CD4-positive, alpha-beta T cell (primary cell): ENCODE measurements around the gene IRX2. TPM values are rescaled to one million over a fixed set of nuclear protein-coding genes. Genes with fewer than 3 reads are reported as not detected.

Experiments
- ATAC-seq: fragments of 200-7000 bp; cut with Tn5 transposase; one replicate; pipeline ENCODE4 v1.10.0; 2022; ENCODE audit warnings: mild to moderate bottlenecking; ENCODE audit not compliant: poor library complexity
- CTCF ChIA-PET: fragments of 350-600 bp; sonication (Branson Sonifier 250); formaldehyde crosslinking; loops from one replicate; lab custom pipeline; 2021; ENCODE audit warnings: antibody characterized with exemption, inconsistent platforms; lab: Charles Lee
- POLR2A ChIA-PET: fragments of 350-600 bp; sonication (Branson Sonifier 250); formaldehyde crosslinking; loops from one replicate; lab custom pipeline; 2021; ENCODE audit warnings: antibody characterized with exemption, inconsistent platforms; lab: Charles Lee
- DNase-seq, 14 experiments: peaks; one replicate each; pipeline ENCODE4 v3.0.0-alpha.2; 2013 to 2020; ENCODE audit warnings: mixed read lengths in 2 of 14
- H3K27ac ChIP-seq, 2 donors: one replicate each; pipeline versions ENCODE4 v1.5.1 to v1.7.0; 2013; ENCODE audit warnings: low read length in 2 of 2, low read depth in 1 of 2, mild to moderate bottlenecking in 1 of 2
- H3K27me3 ChIP-seq, 2 experiments: 1 replicate in 1 of 2; 2 replicates in 1 of 2; pipeline versions ENCODE4 v1.6.1 to v1.7.0; 2013; ENCODE audit warnings: low read length in 2 of 2, control low read depth in 1 of 2, mild to moderate bottlenecking in 1 of 2, moderate library complexity in 1 of 2; ENCODE audit not compliant: insufficient read depth in 2 of 2, control insufficient read depth in 1 of 2
- H3K36me3 ChIP-seq: one replicate; pipeline ENCODE4 v1.6.1; 2013; ENCODE audit warnings: low read length, control low read depth; ENCODE audit not compliant: insufficient read depth
- H3K4me1 ChIP-seq: one replicate; pipeline ENCODE4 v1.6.1; 2013; ENCODE audit warnings: low read length, control low read depth; ENCODE audit not compliant: insufficient read depth
- H3K4me3 ChIP-seq: one replicate; pipeline ENCODE4 v1.5.1; 2013; ENCODE audit warnings: mild to moderate bottlenecking, low read length, moderate library complexity
- H3K9me3 ChIP-seq, 2 experiments: 1 replicate in 1 of 2; 2 replicates in 1 of 2; pipeline versions ENCODE4 v1.6.1 to v1.7.0; 2013; ENCODE audit warnings: low read length in 2 of 2, mild to moderate bottlenecking in 2 of 2, control low read depth in 1 of 2, moderate library complexity in 1 of 2; ENCODE audit not compliant: control insufficient read depth in 1 of 2, insufficient read depth in 1 of 2
- H3K27ac Mint-ChIP-seq: one replicate; pipeline ENCODE4 v1.8.0; 2020; ENCODE audit warnings: mixed read lengths
- H3K27me3 Mint-ChIP-seq: one replicate; pipeline ENCODE4 v1.8.0; 2021; ENCODE audit warnings: mixed read lengths
- H3K36me3 Mint-ChIP-seq: one replicate; pipeline ENCODE4 v1.8.0; 2021; ENCODE audit warnings: low read depth, mixed read lengths
- H3K4me1 Mint-ChIP-seq: one replicate; pipeline ENCODE4 v1.8.0; 2021; ENCODE audit warnings: low read depth, mixed read lengths
- H3K4me3 Mint-ChIP-seq: one replicate; pipeline ENCODE4 v1.8.0; 2020; ENCODE audit warnings: mild to moderate bottlenecking, mixed read lengths
- H3K9me3 Mint-ChIP-seq: one replicate; pipeline ENCODE4 v1.8.0; 2020; ENCODE audit warnings: mixed read lengths
- CTCF ChIP-seq: fragments of 200-600 bp; IDR thresholded peaks from one replicate; pipeline ENCODE4 v1.8.0; 2022; ENCODE audit warnings: antibody characterized with exemption, mild to moderate bottlenecking
- intact Hi-C, 2 experiments: fragments of 100-400 bp; cut with DNase I in 1 of 2; cut with micrococcal nuclease in 1 of 2; formaldehyde crosslinking; loops; one replicate each; pipeline versions ENCODE4 v1.15.1 to v1.9.0; 2023 to 2025; cut with DNase I, micrococcal nuclease
- total RNA-seq, 174 experiments: library from RNA in 2 of 174; stranded (reverse) in 2 of 174; gene quantifications; one replicate each; pipeline ENCODE4 v1.2.3 and lab custom pipeline; 2021 to 2026

Gene IRX2
- total RNA-seq, 2 experiments from 2014 or later, result not detected

GRCh38 chr5:2705861-2706260 is 45.6 kb downstream of the IRX2 start:
- ChIA-PET POLR2A (no interaction called here), CTCF (no interaction called here)
- TF ChIP-seq CTCF, result no peak
- Histone ChIP-seq H3K36me3 (no peaks in the 10 kb centered on the region), H3K27me3 (no peaks in the 10 kb centered on the region), H3K4me1 (no peaks in the 10 kb centered on the region), H3K9me3 (peaks cover 0 to 41% of the 10 kb centered on the region in 2 experiments), H3K4me3 (no peak overlapping the region), H3K27ac (no peak overlapping the region)
- Mint-ChIP-seq H3K4me1 (no peaks in the 10 kb centered on the region), H3K36me3 (no peaks in the 10 kb centered on the region), H3K27ac (no peak overlapping the region), H3K4me3 (no peak overlapping the region), H3K27me3 (no peaks in the 10 kb centered on the region), H3K9me3 (no peaks in the 10 kb centered on the region)
- no peak for ATAC-seq
- intact Hi-C loops, result no loop called here
- no peak for DNase-seq

GRCh38 chr5:2704806-2705645 is 46.5 kb downstream of the IRX2 start:
- no peaks in the 10 kb centered on the region for H3K9me3 Mint-ChIP-seq
- H3K9me3 ChIP-seq, result peaks cover 0 to 40% of the 10 kb centered on the region in 2 experiments

GRCh38 chr5:2704111-2704510 is 47.4 kb downstream of the IRX2 start:
- ATAC-seq (no peak), DNase-seq (no peak)
- H3K27ac Mint-ChIP-seq, result no peak overlapping the region
- ChIA-PET POLR2A (no interaction called here), CTCF (no interaction called here)
- Histone ChIP-seq H3K4me1 (no peaks in the 10 kb centered on the region), H3K27ac (no peak overlapping the region), H3K9me3 (peaks cover 0 to 45% of the 10 kb centered on the region in 2 experiments), H3K36me3 (no peaks in the 10 kb centered on the region), H3K27me3 (no peaks in the 10 kb centered on the region), H3K4me3 (no peak overlapping the region)
- intact Hi-C loops, result no loop called here
- no peak for TF ChIP-seq CTCF
- H3K9me3 Mint-ChIP-seq, result no peaks in the 10 kb centered on the region
- H3K4me3 Mint-ChIP-seq, result no peak overlapping the region
- H3K4me1 Mint-ChIP-seq, result no peaks in the 10 kb centered on the region
- H3K27me3 Mint-ChIP-seq, result no peaks in the 10 kb centered on the region
- H3K36me3 Mint-ChIP-seq, result no peaks in the 10 kb centered on the region

More at GRCh38 chr5:2704806-2705645, 46.5 kb downstream of the IRX2 start:
- Mint-ChIP-seq H3K27me3 (no peaks in the 10 kb centered on the region), H3K27ac (no peak overlapping the region), H3K4me3 (no peak overlapping the region), H3K36me3 (no peaks in the 10 kb centered on the region), H3K4me1 (no peaks in the 10 kb centered on the region)
- ChIA-PET CTCF (no interaction called here), POLR2A (no interaction called here)
- DNase-seq (no peak), ATAC-seq (no peak)
- no peak for TF ChIP-seq CTCF
- no peak overlapping the region for H3K27ac ChIP-seq
- H3K4me1 ChIP-seq, result no peaks in the 10 kb centered on the region
- no peaks in the 10 kb centered on the region for H3K27me3 ChIP-seq
- H3K36me3 ChIP-seq, result no peaks in the 10 kb centered on the region
- intact Hi-C loops, result no loop called here
- no peak overlapping the region for H3K4me3 ChIP-seq
